VCaP (cell line): ENCODE data around the gene PCDH17.

Source experiments
- H3K27ac ChIP-seq: fragments of 450-650 bp; 2 replicates; pipeline ENCODE4 v1.5.1; 2017
- CTCF ChIP-seq: fragments of 450-650 bp; conservative IDR thresholded peaks from 2 replicates; pipeline ENCODE4 v1.5.1; 2017; ENCODE audit warnings: mild to moderate bottlenecking, moderate library complexity

PCDH17 gene

GRCh38 chr13:57631596-57632275 is at the start of gene PCDH17:
PCDH17 (plus strand) TSS chr13:57631744; CDS start chr13:57632547, 803 bp downstream.
- H3K27ac ChIP-seq = no peak within 1 kb of the TSS
- TF ChIP-seq CTCF = no peak

- no peak overlapping the region for H3K27ac ChIP-seq
- TF ChIP-seq CTCF = peak; percentile 29
Observed at GRCh38 chr13:57582032-57582431, 49.5 kb upstream of the PCDH17 start.

- H3K27ac ChIP-seq = no peak overlapping the region
- no peak for TF ChIP-seq CTCF
Observed at GRCh38 chr13:57583529-57583928, 48.0 kb upstream of the PCDH17 start.

GRCh38 chr13:57588639-57589038 is 42.9 kb upstream of the PCDH17 start:
- H3K27ac ChIP-seq = no peak overlapping the region
- TF ChIP-seq CTCF = no peak

GRCh38 chr13:57595775-57596174 is 35.8 kb upstream of the PCDH17 start:
- TF ChIP-seq CTCF = no peak
- no peak overlapping the region for H3K27ac ChIP-seq

GRCh38 chr13:57601536-57601935 is 30.0 kb upstream of the PCDH17 start:
- H3K27ac ChIP-seq = no peak overlapping the region
- no peak for TF ChIP-seq CTCF

- no peak overlapping the region for H3K27ac ChIP-seq
Observed at GRCh38 chr13:57604442-57604841, 27.1 kb upstream of the PCDH17 start.

More at GRCh38 chr13:57604442-57604841, 27.1 kb upstream of the PCDH17 start:
- no peak for TF ChIP-seq CTCF
